SU-DHL-6 (cell line): Measurements from ENCODE around the gene CEP295NL.

ENCODE experiments used
- H2AFZ ChIP-seq: fragments of 200-600 bp; sonication (generic); 2 replicates; pipeline ENCODE4 v1.6.1; 2014; ENCODE audit warnings: low read depth, mild to moderate bottlenecking, moderate library complexity, mixed read lengths, antibody characterized with exemption, low read length; ENCODE audit not compliant: severe bottlenecking
- H3F3A ChIP-seq: fragments of 200-600 bp; shearing (Covaris generic); 2 replicates; pipeline ENCODE4 v1.6.0; 2016; ENCODE audit warnings: antibody characterized with exemption, mild to moderate bottlenecking; ENCODE audit not compliant: insufficient read depth
- H3K27ac ChIP-seq: fragments of 200-600 bp; sonication (generic); 2 replicates; pipeline ENCODE4 v1.5.1; 2016; ENCODE audit warnings: low read depth, mild to moderate bottlenecking, low read length, moderate library complexity, mixed read lengths
- H3K27me3 ChIP-seq: fragments of 200-600 bp; sonication (generic), shearing (Covaris generic); 2 replicates; pipeline ENCODE4 v1.6.0; 2014; ENCODE audit warnings: mild to moderate bottlenecking, low read length
- H3K36me3 ChIP-seq: fragments of 200-600 bp; sonication (generic); 2 replicates; pipeline ENCODE4 v1.6.1; 2014; ENCODE audit warnings: mild to moderate bottlenecking, low read length, mixed read lengths
- H3K4me2 ChIP-seq: fragments of 300-600, 200-600 bp; shearing (Covaris generic), sonication (generic); 2 replicates; pipeline ENCODE4 v1.6.0; 2014; ENCODE audit warnings: low read length, low read depth, mild to moderate bottlenecking; ENCODE audit not compliant: poor library complexity, severe bottlenecking
- H3K4me3 ChIP-seq: fragments of 200-600 bp; sonication (generic); 2 replicates; pipeline ENCODE4 v1.5.1; 2014; ENCODE audit warnings: antibody characterized with exemption, low read length, mild to moderate bottlenecking, mixed read lengths; ENCODE audit not compliant: insufficient read depth, poor library complexity, severe bottlenecking
- H3K79me2 ChIP-seq: fragments of 200-600 bp; sonication (generic); 2 replicates; pipeline ENCODE4 v1.6.1; 2014; ENCODE audit warnings: mild to moderate bottlenecking, low read length, moderate library complexity; ENCODE audit not compliant: insufficient read depth
- H3K9ac ChIP-seq: fragments of 200-600 bp; sonication (generic); 2 replicates; pipeline ENCODE4 v1.7.0; 2014; ENCODE audit warnings: mild to moderate bottlenecking, low read length
- H3K9me2 ChIP-seq: fragments of 200-600 bp; sonication (generic); replicated peaks from 2 replicates; pipeline ENCODE4 v1.6.1; 2014; ENCODE audit warnings: low read length; ENCODE audit not compliant: insufficient read depth
- H3K9me3 ChIP-seq: fragments of 200-600 bp; sonication (generic); 2 replicates; pipeline ENCODE4 v1.6.1; 2014; ENCODE audit warnings: low read length, mixed read lengths; ENCODE audit not compliant: insufficient read depth
- H4K20me1 ChIP-seq: fragments of 200-600 bp; sonication (generic); 2 replicates; pipeline ENCODE4 v1.6.1; 2014; ENCODE audit warnings: low read depth, mild to moderate bottlenecking, antibody characterized with exemption, low read length, moderate library complexity, mixed read lengths
- EZH2phosphoT487 ChIP-seq: fragments of 200-600 bp; sonication (generic), shearing (Covaris generic); conservative IDR thresholded peaks from 2 replicates; pipeline ENCODE4 v1.6.1; 2018; ENCODE audit warnings: mild to moderate bottlenecking, antibody characterized with exemption, low read length, moderate library complexity, mixed read lengths
- TF ChIP-seq, protein P1 (sequence below): fragments of 200-600 bp; sonication (generic); IDR thresholded peaks from one replicate; pipeline ENCODE4 v1.5.1; 2017; ENCODE audit warnings: antibody characterized with exemption, mild to moderate bottlenecking, low read length, moderate library complexity; ENCODE audit not compliant: insufficient read depth, poor library complexity, severe bottlenecking

CEP295NL gene

DNA sequence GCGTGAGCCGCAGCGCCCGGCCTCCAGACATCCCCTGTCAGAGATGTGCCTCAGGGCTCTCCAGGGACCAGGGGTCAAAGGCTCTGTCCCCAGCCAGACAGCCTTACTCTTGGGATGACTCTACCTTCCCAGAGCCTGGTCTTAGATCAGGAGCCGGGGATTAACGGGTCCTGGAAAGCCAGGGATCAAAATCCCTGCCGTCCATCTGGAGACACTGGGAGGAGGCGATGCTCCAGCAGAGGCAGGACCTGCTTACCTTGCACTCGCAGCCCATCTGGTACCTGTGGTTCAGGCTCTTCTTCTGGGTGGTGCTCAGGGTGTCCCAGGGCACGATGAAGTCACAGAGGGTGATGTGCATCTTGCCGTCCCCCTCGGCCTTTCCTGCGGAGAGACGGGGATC lies 45.7 kb downstream of the CEP295NL start:
- H3K4me3 ChIP-seq = no peak overlapping the region
- no peak overlapping the region for H2AFZ ChIP-seq
- TF ChIP-seq, protein P1, sequence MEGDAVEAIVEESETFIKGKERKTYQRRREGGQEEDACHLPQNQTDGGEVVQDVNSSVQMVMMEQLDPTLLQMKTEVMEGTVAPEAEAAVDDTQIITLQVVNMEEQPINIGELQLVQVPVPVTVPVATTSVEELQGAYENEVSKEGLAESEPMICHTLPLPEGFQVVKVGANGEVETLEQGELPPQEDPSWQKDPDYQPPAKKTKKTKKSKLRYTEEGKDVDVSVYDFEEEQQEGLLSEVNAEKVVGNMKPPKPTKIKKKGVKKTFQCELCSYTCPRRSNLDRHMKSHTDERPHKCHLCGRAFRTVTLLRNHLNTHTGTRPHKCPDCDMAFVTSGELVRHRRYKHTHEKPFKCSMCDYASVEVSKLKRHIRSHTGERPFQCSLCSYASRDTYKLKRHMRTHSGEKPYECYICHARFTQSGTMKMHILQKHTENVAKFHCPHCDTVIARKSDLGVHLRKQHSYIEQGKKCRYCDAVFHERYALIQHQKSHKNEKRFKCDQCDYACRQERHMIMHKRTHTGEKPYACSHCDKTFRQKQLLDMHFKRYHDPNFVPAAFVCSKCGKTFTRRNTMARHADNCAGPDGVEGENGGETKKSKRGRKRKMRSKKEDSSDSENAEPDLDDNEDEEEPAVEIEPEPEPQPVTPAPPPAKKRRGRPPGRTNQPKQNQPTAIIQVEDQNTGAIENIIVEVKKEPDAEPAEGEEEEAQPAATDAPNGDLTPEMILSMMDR = no peak
- no peak for TF ChIP-seq EZH2phosphoT487
- H3K9me2 ChIP-seq = no peaks in the 10 kb centered on the region
- no peaks in the 10 kb centered on the region for H3K36me3 ChIP-seq
- H3K9me3 ChIP-seq = no peaks in the 10 kb centered on the region
- no peaks in the 10 kb centered on the region for H4K20me1 ChIP-seq
- H3K79me2 ChIP-seq = no peaks in the 10 kb centered on the region
- H3K27me3 ChIP-seq = no peaks in the 10 kb centered on the region
- no peak overlapping the region for H3K4me2 ChIP-seq
- H3F3A ChIP-seq = no peaks in the 10 kb centered on the region
- no peak overlapping the region for H3K9ac ChIP-seq
- no peak overlapping the region for H3K27ac ChIP-seq

DNA sequence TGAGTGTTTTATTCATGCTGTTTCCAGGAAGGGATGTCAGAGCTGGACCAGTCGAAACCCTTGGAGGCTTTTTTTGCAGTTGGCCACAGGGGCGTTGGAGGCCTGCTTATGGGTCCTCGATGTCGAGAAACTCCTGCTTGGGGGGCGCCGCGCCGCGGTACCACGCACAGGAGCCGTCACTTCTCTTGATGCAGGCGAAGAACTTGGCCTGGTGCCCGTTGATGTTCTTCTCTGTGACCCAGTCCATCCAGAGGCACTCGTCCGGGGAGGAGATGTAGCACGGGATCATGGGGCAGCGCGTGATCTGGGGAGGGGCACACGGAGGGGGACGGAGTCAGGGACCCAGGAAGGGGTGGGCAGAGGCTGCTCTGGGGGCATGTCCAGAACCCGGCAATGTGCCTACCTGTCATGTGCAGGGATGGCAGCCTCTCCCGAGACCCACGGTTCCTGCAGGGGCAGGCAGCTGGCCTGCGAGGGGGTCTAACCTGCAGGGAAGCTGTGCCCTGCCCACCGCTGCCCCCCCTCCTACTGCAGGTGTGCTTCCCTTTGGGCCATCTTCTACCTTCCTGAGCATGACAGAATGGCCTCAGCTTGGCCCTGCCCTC lies 47.3 kb downstream of the CEP295NL start:
- H3K27ac ChIP-seq = no peak overlapping the region
- no peaks in the 10 kb centered on the region for H3F3A ChIP-seq
- no peaks in the 10 kb centered on the region for H3K36me3 ChIP-seq
- H2AFZ ChIP-seq = no peak overlapping the region
- no peaks in the 10 kb centered on the region for H3K9me2 ChIP-seq
- H3K27me3 ChIP-seq = no peaks in the 10 kb centered on the region
- no peak overlapping the region for H3K4me3 ChIP-seq
- no peaks in the 10 kb centered on the region for H4K20me1 ChIP-seq
- no peaks in the 10 kb centered on the region for H3K9me3 ChIP-seq
- no peak overlapping the region for H3K4me2 ChIP-seq
- TF ChIP-seq, protein P1 = no peak
- TF ChIP-seq EZH2phosphoT487 = no peak
- H3K79me2 ChIP-seq = no peaks in the 10 kb centered on the region
- H3K9ac ChIP-seq = no peak overlapping the region

DNA sequence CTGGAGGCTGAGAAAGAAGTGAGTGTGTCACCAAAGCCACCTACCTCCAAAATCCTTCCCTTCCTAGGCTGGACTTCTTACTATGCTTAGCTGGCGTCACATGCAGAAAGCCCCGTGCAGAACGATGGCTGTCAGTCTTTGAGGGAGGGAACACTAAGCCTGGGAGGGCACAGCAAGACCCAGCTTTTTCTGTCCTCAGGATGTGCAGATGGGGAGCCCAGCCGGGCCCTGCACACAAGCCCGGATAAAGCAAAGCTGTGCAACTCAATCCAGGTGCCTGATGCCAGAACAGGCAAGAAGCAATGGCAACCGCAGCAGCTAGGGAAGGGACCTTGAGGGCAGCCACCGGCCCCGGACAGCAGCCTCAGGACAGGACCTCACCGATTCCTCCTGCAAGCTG lies 48.5 kb downstream of the CEP295NL start:
- H3K27ac ChIP-seq = no peak overlapping the region
- H2AFZ ChIP-seq = no peak overlapping the region
- H3K36me3 ChIP-seq = no peaks in the 10 kb centered on the region
- no peaks in the 10 kb centered on the region for H3K9me3 ChIP-seq
- no peaks in the 10 kb centered on the region for H3K27me3 ChIP-seq
- no peaks in the 10 kb centered on the region for H4K20me1 ChIP-seq
- H3K79me2 ChIP-seq = no peaks in the 10 kb centered on the region
- TF ChIP-seq, protein P1 = no peak
- no peak for TF ChIP-seq EZH2phosphoT487
- no peak overlapping the region for H3K4me2 ChIP-seq
- no peak overlapping the region for H3K4me3 ChIP-seq
- H3K9ac ChIP-seq = no peak overlapping the region
- no peaks in the 10 kb centered on the region for H3K9me2 ChIP-seq
- no peaks in the 10 kb centered on the region for H3F3A ChIP-seq
